GM23248 (cell line): ENCODE results near the gene CCDC141. TPM values are rescaled to one million over a fixed set of nuclear protein-coding genes. Genes with fewer than 3 reads are reported as not detected.
"Not testable (repeated sequence)": the region's sequence is repeated elsewhere in the genome, so short reads cannot be mapped to it uniquely, and the experiment has no call there.

Experiments used
- DNase-seq: peaks from one replicate; pipeline ENCODE4 v3.0.0-alpha.2; 2015
- H2AFZ ChIP-seq: fragments of 200-600 bp; sonication (generic); 2 replicates; pipeline ENCODE4 v1.6.1; 2016; ENCODE audit warnings: antibody characterized with exemption
- H3F3A ChIP-seq: fragments of 200-600 bp; sonication (generic); 2 replicates; pipeline ENCODE4 v1.6.1; 2016; ENCODE audit warnings: mild to moderate bottlenecking, antibody characterized with exemption, mixed run types; ENCODE audit not compliant: insufficient read depth
- H3K27ac ChIP-seq: fragments of 200-600 bp; sonication (generic); 2 replicates; pipeline ENCODE4 v1.5.1; 2016; ENCODE audit warnings: mild to moderate bottlenecking
- H3K27me3 ChIP-seq: fragments of 200-600 bp; sonication (generic); replicated peaks from 2 replicates; pipeline ENCODE4 v1.6.1; 2016; ENCODE audit warnings: mild to moderate bottlenecking; ENCODE audit not compliant: insufficient read depth
- H3K36me3 ChIP-seq: fragments of 200-600 bp; sonication (generic); 2 replicates; pipeline ENCODE4 v1.6.1; 2016; ENCODE audit warnings: low read depth, mild to moderate bottlenecking
- H3K4me1 ChIP-seq: fragments of 200-600 bp; sonication (generic); 2 replicates; pipeline ENCODE4 v1.6.1; 2016; ENCODE audit warnings: mild to moderate bottlenecking; ENCODE audit not compliant: insufficient read depth
- H3K4me2 ChIP-seq: fragments of 200-600 bp; sonication (generic); one replicate; pipeline ENCODE4 v1.6.1; 2016; ENCODE audit warnings: mild to moderate bottlenecking; ENCODE audit not compliant: unreplicated experiment
- H3K4me3 ChIP-seq: fragments of 200-600 bp; sonication (generic); 2 replicates; pipeline ENCODE4 v1.5.1; 2016; ENCODE audit warnings: mild to moderate bottlenecking
- H3K79me2 ChIP-seq: fragments of 200-600 bp; sonication (generic); 2 replicates; pipeline ENCODE4 v1.6.1; 2016; ENCODE audit warnings: mild to moderate bottlenecking; ENCODE audit not compliant: insufficient read depth
- H3K9ac ChIP-seq: fragments of 200-600 bp; sonication (generic); 2 replicates; pipeline ENCODE4 v1.6.1; 2016; ENCODE audit warnings: mild to moderate bottlenecking
- H3K9me2 ChIP-seq: fragments of 200-600 bp; sonication (generic); 2 replicates; pipeline ENCODE4 v1.6.1; 2016; ENCODE audit warnings: mixed run types, mild to moderate bottlenecking, moderate library complexity; ENCODE audit not compliant: insufficient read depth
- H3K9me3 ChIP-seq: fragments of 200-600 bp; sonication (generic); one replicate; pipeline ENCODE4 v1.6.1; 2017; ENCODE audit warnings: low read depth
- H4K20me1 ChIP-seq: fragments of 200-600 bp; sonication (generic); 2 replicates; pipeline ENCODE4 v1.6.0; 2016; ENCODE audit not compliant: insufficient read depth
- EZH2 ChIP-seq: fragments of 200-600 bp; sonication (generic); IDR thresholded peaks from 2 replicates; pipeline ENCODE4 v1.6.1; 2018; ENCODE audit warnings: antibody characterized with exemption, mild to moderate bottlenecking; ENCODE audit not compliant: insufficient read depth, poor library complexity, severe bottlenecking
- EZH2phosphoT487 ChIP-seq: fragments of 200-600 bp; sonication (generic); IDR thresholded peaks from 2 replicates; pipeline ENCODE4 v1.6.1; 2018; ENCODE audit warnings: antibody characterized with exemption, moderate library complexity, mild to moderate bottlenecking, low read depth; ENCODE audit not compliant: insufficient read depth
- WGBS, 2 experiments: methylation state at CpG; one replicate each; pipeline ENCODE4 v1.1.6; 2015 to 2017; ENCODE audit warnings: low lambda C conversion rate in 2 of 2, low coverage in 1 of 2; ENCODE audit errors: missing lambda C conversion rate in 2 of 2; 5-methylcytosine and 5-hydroxymethylcytosine counted together
- in situ Hi-C: fragments of 300-500 bp; cut with MboI; formaldehyde crosslinking; loops from 2 replicates; pipeline ENCODE4 v1.15.0; 2020
- polyA plus RNA-seq: library from polyadenylated mRNA; unstranded; fragments of >200 nt; fragmentation: Nextera tagmentation; extraction: Ambion mirVana; gene quantifications from 2 replicates; pipeline ENCODE4 v1.2.1, GENCODE V29; 2016
- total RNA-seq: library from RNA; depleted of rRNA; stranded (reverse); fragments of >200 nt; shearing (Covaris generic); gene quantifications from 2 replicates; pipeline ENCODE4 v1.2.3, GENCODE V29; 2014

Gene CCDC141
- total and polyA plus RNA-seq, 2 experiments from 2014 or later = not detected

GRCh38 chr2:179049203-179049545 lies 763 bp downstream of the CCDC141 start:
- H4K20me1 ChIP-seq = no peaks in the 10 kb centered on the region
- H3K27me3 ChIP-seq = no peaks in the 10 kb centered on the region
- TF ChIP-seq EZH2 (no peak), EZH2phosphoT487 (no peak)
- H3K4me3 ChIP-seq = no peak overlapping the region
- no peaks in the 10 kb centered on the region for H3K9me2 ChIP-seq
- in situ Hi-C loops = no loop called here
- H3K9ac ChIP-seq = no peak overlapping the region
- no peaks in the 10 kb centered on the region for H3F3A ChIP-seq
- no peaks in the 10 kb centered on the region for H3K36me3 ChIP-seq
- no peak overlapping the region for H3K4me2 ChIP-seq
- H3K79me2 ChIP-seq = no peaks in the 10 kb centered on the region
- no peaks in the 10 kb centered on the region for H3K9me3 ChIP-seq
- no peak for DNase-seq
- no peaks in the 10 kb centered on the region for H3K4me1 ChIP-seq
- H3K27ac ChIP-seq = no peak overlapping the region
- no peak overlapping the region for H2AFZ ChIP-seq
- WGBS, 2 experiments = 44 to 56% methylated on average over 4 of the region's 4 CpGs

DNA sequence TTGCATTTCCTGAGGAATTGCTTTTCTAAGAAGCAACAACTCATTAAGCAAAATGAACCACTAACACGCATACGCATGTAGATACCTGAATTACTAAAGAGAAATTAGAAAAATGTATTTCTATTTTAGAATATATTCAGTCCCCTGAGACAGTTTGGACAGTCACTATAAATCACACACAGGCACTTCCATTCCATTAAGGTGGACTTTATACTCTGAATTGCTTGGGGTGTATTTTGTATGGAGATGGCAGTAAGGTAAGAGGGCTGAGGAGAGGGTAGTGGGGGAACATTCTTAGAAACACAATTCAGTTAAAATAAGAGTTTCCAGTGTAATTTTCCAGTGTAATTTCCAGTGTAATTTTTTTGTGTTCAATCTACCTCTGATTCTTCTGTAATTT lies 1.8 kb downstream of the CCDC141 start:
- H4K20me1 ChIP-seq = no peaks in the 10 kb centered on the region
- H3K27ac ChIP-seq = no peak overlapping the region
- no peaks in the 10 kb centered on the region for H3K9me3 ChIP-seq
- no peak overlapping the region for H2AFZ ChIP-seq
- H3K4me1 ChIP-seq = no peaks in the 10 kb centered on the region
- H3K79me2 ChIP-seq = no peaks in the 10 kb centered on the region
- no peaks in the 10 kb centered on the region for H3F3A ChIP-seq
- no peak for TF ChIP-seq EZH2phosphoT487
- TF ChIP-seq EZH2 = no peak
- H3K4me2 ChIP-seq = no peak overlapping the region
- in situ Hi-C loops = no loop called here
- no peaks in the 10 kb centered on the region for H3K27me3 ChIP-seq
- WGBS, 2 experiments = 88 to 95% methylated on average over 2 of the region's 2 CpGs
- H3K36me3 ChIP-seq = no peaks in the 10 kb centered on the region
- H3K9ac ChIP-seq = no peak overlapping the region
- H3K9me2 ChIP-seq = no peaks in the 10 kb centered on the region
- DNase-seq = no peak
- no peak overlapping the region for H3K4me3 ChIP-seq

GRCh38 chr2:179045602-179046001 lies 4.3 kb downstream of the CCDC141 start:
- in situ Hi-C loops = not testable (repeated sequence)

DNA sequence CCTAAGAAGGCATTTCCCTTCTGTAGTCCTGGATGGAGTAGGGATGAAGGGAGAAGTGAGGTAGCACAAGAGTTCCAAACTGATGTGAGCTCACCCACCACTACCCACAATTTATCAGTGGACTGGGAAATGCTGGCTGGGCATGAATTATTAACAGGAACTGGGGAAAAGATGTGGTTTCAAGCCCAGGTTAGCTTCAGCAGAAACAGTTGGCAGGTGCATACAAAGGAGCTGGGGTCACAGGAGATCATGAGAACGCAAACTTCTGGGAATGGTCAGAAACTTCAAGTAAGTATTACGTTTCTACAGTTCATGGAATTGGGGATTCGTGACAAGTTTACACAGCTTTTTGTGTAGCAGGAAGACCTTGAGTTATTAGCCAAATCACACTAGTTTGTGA lies 5.4 kb downstream of the CCDC141 start:
- in situ Hi-C loops = no loop called here
- Histone ChIP-seq H4K20me1 (no peaks in the 10 kb centered on the region), H3K4me2 (no peak overlapping the region), H3K36me3 (no peaks in the 10 kb centered on the region), H2AFZ (no peak overlapping the region), H3K9me2 (no peaks in the 10 kb centered on the region), H3K27me3 (no peaks in the 10 kb centered on the region), H3K27ac (no peak overlapping the region), H3K4me1 (no peaks in the 10 kb centered on the region), H3F3A (no peaks in the 10 kb centered on the region), H3K79me2 (no peaks in the 10 kb centered on the region), H3K4me3 (no peak overlapping the region), H3K9ac (no peak overlapping the region), H3K9me3 (no peaks in the 10 kb centered on the region)
- no peak for TF ChIP-seq EZH2phosphoT487
- TF ChIP-seq EZH2 = no peak
- no peak for DNase-seq
- 40 to 49% methylated on average over 3 of the region's 3 CpGs for WGBS, 2 experiments

More at GRCh38 chr2:179045602-179046001, 4.3 kb downstream of the CCDC141 start:
- not testable (repeated sequence) for DNase-seq, H3K4me1 ChIP-seq, H3K27me3 ChIP-seq, H3K79me2 ChIP-seq, H4K20me1 ChIP-seq, H2AFZ ChIP-seq, H3K4me2 ChIP-seq, H3K27ac ChIP-seq, H3K9ac ChIP-seq, H3K36me3 ChIP-seq, H3K4me3 ChIP-seq, H3F3A ChIP-seq, H3K9me3 ChIP-seq, H3K9me2 ChIP-seq
- 0% methylated on average over 1 of the region's 1 CpG for WGBS, 2 experiments

- Histone ChIP-seq H3K4me1 (no peaks in the 10 kb centered on the region), H3F3A (no peaks in the 10 kb centered on the region), H4K20me1 (no peaks in the 10 kb centered on the region), H2AFZ (no peak overlapping the region), H3K27me3 (no peaks in the 10 kb centered on the region), H3K79me2 (no peaks in the 10 kb centered on the region), H3K9me3 (peaks cover 3% of the 10 kb centered on the region), H3K4me2 (no peak overlapping the region), H3K9ac (no peak overlapping the region), H3K4me3 (no peak overlapping the region), H3K36me3 (no peaks in the 10 kb centered on the region), H3K9me2 (peaks cover 3% of the 10 kb centered on the region; the same call in 1 of the 2 replicates), H3K27ac (no peak overlapping the region)
- DNase-seq = no peak
- in situ Hi-C loops = no loop called here
- TF ChIP-seq EZH2 (no peak), EZH2phosphoT487 (no peak)
- 69% methylated on average over 4 of the region's 4 CpGs for WGBS, 2 experiments
Observed at GRCh38 chr2:179037807-179038206, 12.1 kb downstream of the CCDC141 start.
